ENCODE results near the gene TST.

TST gene

GRCh38 chr22:37045958-37046357 is 26.7 kb upstream of the TST start:
- Histone ChIP-seq H3K9ac (ENCODE audit: low read length) (no peak overlapping the region), H3K27me3 (ENCODE audit: low read depth, low read length) (no peaks in the 10 kb centered on the region; the same call in 1 of the 2 replicates), H3K36me3 (replicated peaks; ENCODE audit: low read depth, low read length) (no peaks in the 10 kb centered on the region), H3K27ac (ENCODE audit: low read length) (no peak overlapping the region), H2AFZ (ENCODE audit: low read depth, low read length) (no peak overlapping the region), H3K79me2 (ENCODE audit: low read length) (no peaks in the 10 kb centered on the region), H3K4me1 (ENCODE audit: low read length) (peaks cover 23% of the 10 kb centered on the region), H3K9me3 (ENCODE audit: insufficient read depth, low read length) (no peaks in the 10 kb centered on the region), H4K20me1 (ENCODE audit: insufficient read depth, low read length) (no peaks in the 10 kb centered on the region), H3K4me3 (ENCODE audit: low read length) (no peak overlapping the region), H3K4me2 (ENCODE audit: low read length) (no peak overlapping the region)
- TF ChIP-seq CTCF (IDR thresholded peaks at IDR 0.05; ENCODE audit: low read depth, low read length) (peak; percentile 69), EZH2phosphoT487 (IDR thresholded peaks at IDR 0.05; ENCODE audit: low read depth) (no peak)

- Histone ChIP-seq H3K4me3 (ENCODE audit: low read length) (no peak overlapping the region), H3K4me2 (ENCODE audit: low read length) (peak overlapping the region; percentile 62), H3K9ac (ENCODE audit: low read length) (no peak overlapping the region), H3K36me3 (replicated peaks; ENCODE audit: low read depth, low read length) (no peaks in the 10 kb centered on the region), H3K27ac (ENCODE audit: low read length) (no peak overlapping the region), H2AFZ (ENCODE audit: low read depth, low read length) (peak overlapping the region; percentile 25; the same call in 1 of the 2 replicates), H4K20me1 (ENCODE audit: insufficient read depth, low read length) (no peaks in the 10 kb centered on the region), H3K27me3 (ENCODE audit: low read depth, low read length) (0 out of 2 replicates have a peak, but pooled peaks cover 5% of the 10 kb centered on the region), H3K9me3 (ENCODE audit: insufficient read depth, low read length) (no peaks in the 10 kb centered on the region), H3K79me2 (ENCODE audit: low read length) (no peaks in the 10 kb centered on the region), H3K4me1 (ENCODE audit: low read length) (peaks cover 23% of the 10 kb centered on the region)
- TF ChIP-seq EZH2phosphoT487 (IDR thresholded peaks at IDR 0.05; ENCODE audit: low read depth) (no peak), CTCF (IDR thresholded peaks at IDR 0.05; ENCODE audit: low read depth, low read length) (no peak)
Measured at GRCh38 chr22:37044634-37045625, 25.7 kb upstream of the TST start.

GRCh38 chr22:37043828-37044538 is 24.7 kb upstream of the TST start:
- Histone ChIP-seq H3K4me1 (ENCODE audit: low read length) (peaks cover 23% of the 10 kb centered on the region), H3K79me2 (ENCODE audit: low read length) (no peaks in the 10 kb centered on the region), H3K27ac (ENCODE audit: low read length) (no peak overlapping the region), H3K4me2 (ENCODE audit: low read length) (peak overlapping the region; percentile 62), H4K20me1 (ENCODE audit: insufficient read depth, low read length) (no peaks in the 10 kb centered on the region), H3K27me3 (ENCODE audit: low read depth, low read length) (peaks cover 13% of the 10 kb centered on the region), H3K4me3 (ENCODE audit: low read length) (peak overlapping the region; percentile 40), H3K36me3 (replicated peaks; ENCODE audit: low read depth, low read length) (no peaks in the 10 kb centered on the region), H3K9me3 (ENCODE audit: insufficient read depth, low read length) (no peaks in the 10 kb centered on the region), H3K9ac (ENCODE audit: low read length) (no peak overlapping the region), H2AFZ (ENCODE audit: low read depth, low read length) (peak overlapping the region; percentile 33)
- TF ChIP-seq CTCF (IDR thresholded peaks at IDR 0.05; ENCODE audit: low read depth, low read length) = peak; percentile 91
- TF ChIP-seq EZH2phosphoT487 (IDR thresholded peaks at IDR 0.05; ENCODE audit: low read depth) = no peak

All from OCI-LY3 (cell line).